ENCODE data around the gene NOTCH1.

The NOTCH1 gene

GRCh38 chr9:136497916-136498695 lies 47.7 kb downstream of the NOTCH1 start:
- no peak for DNase-seq

DNA sequence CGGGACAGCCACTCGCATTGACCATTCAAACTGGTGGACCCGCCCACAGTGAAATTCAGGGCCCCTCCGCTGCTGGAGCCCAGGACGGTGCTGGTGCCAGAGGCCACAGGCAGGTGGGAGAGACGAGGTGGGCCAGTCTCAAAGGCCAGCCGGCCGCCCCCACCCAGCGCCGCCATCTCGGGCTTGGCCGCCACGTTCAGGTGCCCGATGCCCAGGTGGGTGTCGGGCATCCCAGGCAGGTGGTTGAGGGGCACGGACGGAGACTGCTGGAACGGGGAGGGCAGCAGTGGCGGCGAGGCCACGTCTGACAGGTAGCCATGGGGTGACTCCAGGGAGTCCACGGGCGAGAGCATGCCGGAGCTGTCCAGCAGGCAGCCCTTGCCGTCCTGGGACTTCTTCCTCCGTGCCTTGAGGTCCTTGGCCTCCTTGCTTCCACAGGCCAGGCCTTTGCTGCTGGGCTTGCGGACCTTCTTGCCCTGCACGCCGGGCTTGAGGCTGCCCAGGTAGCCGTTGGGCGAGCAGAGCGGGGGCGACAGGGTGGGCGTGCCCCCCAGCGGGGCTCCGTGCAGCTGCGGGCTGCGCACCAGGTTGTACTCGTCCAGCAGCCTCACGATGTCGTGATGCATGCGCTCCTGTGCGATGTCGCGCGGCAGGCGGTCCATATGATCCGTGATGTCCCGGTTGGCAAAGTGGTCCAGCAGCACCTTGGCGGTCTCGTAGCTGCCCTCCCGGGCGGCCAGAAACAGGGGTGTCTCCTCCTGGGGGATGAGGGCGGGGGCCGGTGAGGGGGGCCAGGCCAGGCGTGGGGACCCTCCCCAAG lies 48.8 kb downstream of the NOTCH1 start:
- DNase-seq: no peak

DNA sequence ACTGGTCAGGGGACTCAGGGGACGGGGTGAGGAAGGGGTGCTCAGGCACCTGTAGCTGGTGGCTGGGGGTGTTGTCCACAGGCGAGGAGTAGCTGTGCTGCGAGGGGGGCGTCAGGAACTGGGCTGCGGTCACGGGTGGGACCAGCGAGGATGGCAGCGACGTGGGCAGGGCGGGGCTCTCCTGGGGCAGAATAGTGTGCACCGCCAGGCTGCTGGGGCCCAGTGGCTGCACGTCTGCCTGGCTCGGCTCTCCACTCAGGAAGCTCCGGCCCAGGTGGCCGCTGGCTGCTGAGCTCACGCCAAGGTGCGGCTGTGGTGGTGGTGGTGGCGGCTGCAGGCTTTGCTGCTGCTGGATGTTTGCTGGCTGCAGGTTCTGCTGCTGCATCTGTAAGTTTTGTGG lies 49.7 kb downstream of the NOTCH1 start:
- DNase-seq: no peak

GRCh38 chr9:136495238-136495800 lies 50.5 kb downstream of the NOTCH1 start:
- DNase-seq: no peak

DNA sequence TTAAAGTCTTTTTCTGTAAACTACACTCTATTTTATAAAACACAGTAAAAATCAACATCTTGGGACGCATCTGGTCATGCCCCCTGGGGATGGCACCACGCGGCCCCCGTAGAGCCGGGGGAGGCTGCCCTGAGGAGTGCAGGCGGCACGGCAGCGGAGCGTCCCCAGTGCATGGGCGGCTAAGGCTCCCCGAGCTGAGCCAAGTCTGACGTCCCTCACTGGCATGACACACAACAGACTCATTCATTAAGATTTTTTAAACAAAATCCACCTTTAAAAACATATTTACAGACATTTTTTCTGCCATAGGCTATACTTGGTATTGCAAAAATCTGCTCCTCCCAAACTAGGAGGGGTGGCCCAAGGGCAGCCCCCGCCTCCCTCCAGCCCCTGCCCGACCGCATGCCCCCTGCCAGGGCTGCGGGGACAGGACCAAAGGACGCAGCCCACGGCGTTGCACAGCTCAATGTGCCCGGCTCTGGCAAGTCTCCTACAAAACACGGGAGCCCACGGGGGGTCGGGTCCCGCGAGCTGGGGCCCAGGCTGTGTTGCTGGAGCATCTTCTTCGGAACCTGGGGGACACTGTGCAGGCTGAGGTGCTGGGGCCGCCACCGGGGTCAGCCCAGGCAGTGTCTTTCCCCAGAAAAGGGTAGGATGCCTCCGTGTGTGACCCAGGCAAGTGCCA lies 51.2 kb downstream of the NOTCH1 start:
- DNase-seq: no peak

DNA sequence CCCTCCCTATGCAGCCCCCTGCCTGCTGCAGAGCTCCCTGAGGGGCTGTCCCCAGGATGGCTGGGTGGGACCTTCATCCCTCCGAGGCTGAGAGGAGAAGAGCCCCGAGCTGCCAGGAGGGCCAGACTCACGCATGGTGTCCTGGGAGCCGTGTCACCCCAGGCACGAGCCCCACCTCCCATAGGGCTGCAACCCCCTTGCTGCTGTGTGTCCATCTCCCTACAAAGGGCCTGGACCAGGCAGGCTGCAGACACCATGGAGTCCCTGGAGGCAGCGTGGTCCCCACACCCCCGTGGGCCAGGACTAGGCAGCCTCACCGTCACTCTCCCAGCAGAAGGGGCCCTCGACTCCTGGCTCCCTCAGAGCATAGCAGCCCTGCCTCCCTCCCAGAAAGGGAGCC lies 51.8 kb downstream of the NOTCH1 start:
- DNase-seq: no peak

- no peak for DNase-seq
Observed at GRCh38 chr9:136493567-136493971, 52.3 kb downstream of the NOTCH1 start.

DNA sequence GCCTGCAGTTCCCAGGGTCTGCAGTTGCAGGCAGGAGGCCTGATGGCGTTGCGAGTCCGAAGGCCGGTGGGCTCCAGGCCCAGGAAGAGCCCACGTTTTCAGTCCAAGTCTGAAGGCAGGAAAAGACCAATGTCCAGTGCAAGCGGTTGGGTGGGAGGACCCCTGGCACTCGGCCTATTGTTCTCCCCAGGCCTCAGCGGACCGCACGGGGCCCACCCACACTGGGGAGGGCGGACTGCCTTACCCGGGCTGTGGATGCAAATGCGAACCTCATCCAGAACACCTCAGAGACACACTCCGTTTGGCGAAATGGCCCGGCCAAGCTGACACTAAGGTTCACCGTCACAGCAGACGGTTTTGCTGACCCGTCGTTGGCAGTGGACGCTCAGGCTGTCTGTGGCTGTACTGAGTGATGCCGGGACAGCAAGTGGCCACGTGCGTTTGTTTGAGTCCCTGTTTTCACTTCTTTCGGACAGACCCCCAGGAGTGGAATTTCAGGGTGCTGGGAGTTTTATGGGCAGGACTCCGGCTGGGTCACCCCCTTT lies 52.8 kb downstream of the NOTCH1 start:
- DNase-seq: no peak

DNA sequence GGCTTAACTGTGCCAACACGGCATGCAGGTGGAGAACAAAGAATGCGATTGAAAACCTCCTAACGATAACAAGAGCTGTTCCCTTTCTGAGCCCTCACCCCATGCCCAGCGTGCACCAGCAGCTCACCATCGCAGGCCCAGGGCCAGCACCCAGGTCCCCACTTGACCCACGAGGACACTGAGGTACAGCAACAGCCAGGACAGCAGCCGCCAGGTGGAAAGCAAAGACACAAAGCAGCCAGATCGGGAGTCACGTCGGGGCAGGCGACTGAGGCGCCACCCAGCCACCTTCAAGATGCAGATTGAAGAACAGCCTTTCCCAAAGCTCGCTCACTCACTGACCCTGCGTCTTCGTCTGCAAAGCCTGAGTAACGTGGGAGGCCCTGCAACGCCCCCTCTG lies 56.1 kb downstream of the NOTCH1 start:
- no peak for DNase-seq

DNA sequence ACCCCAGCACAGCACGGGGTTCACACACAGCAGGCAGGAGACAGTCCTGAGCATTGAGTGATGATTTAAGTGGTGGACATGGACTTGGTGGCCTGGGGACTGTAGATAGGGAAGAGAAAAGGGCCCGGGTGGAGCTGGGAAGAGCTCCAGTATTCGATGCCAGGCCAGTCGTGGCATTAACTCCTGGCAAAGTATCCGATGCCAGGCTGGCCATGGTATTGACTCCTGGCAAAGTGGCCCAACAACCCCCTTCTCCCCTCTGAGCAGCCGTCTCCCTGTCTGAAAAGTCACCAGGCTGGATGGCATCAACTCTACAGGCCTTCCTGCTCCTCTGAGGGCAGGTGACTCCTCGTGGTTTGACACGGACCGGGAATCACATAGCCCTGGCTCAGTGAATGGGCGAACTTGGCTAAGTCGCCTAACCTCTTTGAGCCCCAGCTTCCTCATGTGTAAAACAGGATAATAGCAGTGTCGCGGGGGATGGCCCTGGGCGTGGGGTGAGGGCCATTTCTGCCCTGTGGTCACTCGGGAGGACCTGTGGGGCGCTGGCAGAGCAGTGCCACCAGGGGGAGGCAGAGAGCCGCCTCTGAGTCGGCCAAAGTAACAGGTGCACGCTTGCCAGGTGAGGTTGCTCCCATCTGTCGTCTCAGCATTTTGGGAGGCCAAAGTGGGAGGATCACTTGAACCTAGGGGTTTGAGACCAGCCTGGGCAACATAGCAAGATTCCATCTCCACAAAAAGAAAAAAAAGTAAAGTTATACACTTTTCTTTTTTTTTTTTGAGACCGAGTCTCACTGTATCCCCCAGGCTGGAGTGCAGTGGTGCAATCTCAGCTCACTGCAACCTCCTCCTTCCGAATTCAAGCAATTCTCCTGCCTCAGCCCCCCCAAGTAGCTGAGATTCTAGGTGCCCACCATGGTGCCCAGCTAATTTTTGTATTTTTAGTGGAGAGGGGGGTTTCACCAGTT lies 57.3 kb downstream of the NOTCH1 start:
- DNase-seq: peak; percentile 87

GRCh38 chr9:136487672-136488071 lies 58.2 kb downstream of the NOTCH1 start:
- DNase-seq: no peak

- no peak for DNase-seq
Observed at GRCh38 chr9:136486823-136487620, 58.8 kb downstream of the NOTCH1 start.

DNA sequence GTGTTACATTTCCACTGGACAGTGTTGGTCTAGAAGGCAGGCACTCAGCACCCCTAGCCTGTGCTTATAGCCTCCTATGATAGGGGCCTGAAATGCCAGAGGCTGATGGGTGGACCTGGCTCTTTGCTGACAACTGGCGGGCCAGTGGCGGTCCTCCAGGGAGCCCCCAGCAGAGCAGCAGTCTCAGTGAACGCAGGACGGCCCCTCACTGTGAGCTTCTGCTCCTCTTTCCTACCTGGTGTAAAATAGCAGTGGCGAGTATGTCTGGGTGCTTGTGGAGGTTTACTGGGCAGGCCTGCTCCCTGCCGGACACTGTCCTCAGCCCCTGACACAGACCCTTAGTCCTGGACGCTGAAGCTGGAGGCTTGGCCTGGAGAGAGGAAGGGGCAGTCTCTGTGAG lies 59.7 kb downstream of the NOTCH1 start:
- no peak for DNase-seq

DNA sequence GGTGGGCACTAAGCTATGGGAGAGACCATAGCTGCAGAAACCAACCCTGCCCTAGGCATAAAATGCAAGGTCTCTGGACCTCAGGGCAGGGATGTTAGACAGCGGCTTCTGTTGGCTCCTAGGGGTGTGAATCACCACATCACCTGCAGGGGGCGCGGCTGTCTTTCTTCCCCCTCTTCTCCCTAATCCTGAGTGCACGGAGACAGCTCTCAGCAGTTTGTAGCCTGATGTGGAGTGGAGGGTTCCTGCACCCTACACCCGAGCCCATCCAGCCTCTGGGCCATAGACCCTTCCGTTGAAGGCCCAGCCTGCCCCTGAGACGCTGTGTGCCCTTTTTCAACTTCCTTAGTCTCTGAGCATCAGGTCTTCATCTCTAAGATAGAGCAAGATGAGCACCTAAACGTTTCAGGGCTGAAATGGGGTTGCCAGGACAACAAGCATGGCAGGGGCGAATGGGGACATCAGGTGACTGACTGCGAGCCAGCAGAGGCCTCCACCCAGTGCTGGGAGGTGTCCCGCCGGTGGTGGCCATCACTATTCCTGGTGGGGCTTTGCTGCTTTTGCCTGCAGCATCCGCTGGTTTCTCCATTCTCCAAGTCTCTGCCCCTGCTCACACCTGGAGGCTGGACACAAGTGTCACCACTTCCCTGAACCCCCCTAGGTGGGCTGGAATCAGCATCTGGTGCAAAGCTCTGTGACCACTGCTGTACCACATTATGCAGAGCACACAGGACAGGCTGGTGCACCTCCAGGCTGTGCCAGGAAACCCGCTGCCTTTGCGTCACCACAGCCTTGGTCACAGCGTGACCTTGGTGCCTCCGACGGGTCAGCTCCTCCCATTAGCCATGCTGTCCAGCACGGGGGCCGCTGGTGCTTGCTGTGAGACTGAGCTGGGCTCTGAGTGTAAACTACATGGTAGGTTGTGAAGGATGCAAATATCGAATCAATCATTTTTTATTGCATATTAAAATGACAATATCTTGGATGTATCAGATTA lies 60.5 kb downstream of the NOTCH1 start:
- peak; percentile 92 for DNase-seq

DNA sequence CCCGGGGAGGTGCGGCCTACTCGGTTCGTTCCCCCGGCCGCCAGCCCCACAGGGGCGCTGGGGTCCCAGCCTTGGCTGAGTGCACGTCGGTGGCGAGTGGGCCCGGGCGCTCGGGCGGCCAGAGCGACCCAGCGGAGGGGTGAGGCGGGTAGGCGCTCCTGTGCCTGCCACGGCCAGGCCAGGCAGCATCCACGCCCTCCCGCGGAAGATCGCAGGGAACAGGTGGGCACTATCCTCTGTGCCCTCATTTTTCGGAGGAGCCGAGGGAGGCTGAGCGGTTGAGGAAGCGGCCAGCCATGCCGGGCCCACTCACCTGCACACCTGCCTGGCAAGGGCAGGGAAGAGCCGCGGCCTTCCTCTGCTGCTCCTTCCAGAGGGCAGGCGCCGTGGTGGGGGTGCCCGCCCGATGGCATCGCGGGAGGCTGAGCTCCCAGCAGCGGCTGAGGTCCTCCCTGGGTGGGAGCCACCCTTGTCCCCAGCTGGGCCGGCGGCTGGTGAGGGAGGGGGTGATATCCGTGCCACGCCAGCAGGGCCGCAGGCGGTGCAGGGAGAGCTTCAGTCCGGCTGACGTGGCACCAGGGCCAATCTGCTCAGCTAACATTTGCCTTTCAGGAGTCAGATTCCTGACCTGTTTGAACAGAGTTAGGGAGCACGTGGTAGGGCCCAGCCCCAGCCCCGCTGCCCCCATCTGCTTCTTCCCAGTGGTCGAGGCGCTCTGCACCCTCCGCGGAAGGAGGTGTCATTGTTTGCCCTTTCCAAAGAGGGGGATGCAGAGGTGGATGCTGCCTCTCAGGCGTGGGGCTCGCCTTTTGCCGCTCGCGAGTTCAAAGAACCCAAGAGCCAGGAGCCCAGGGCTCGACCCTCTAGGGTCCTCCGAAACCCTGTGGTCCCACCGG lies 61.4 kb downstream of the NOTCH1 start:
- DNase-seq: no peak

DNA sequence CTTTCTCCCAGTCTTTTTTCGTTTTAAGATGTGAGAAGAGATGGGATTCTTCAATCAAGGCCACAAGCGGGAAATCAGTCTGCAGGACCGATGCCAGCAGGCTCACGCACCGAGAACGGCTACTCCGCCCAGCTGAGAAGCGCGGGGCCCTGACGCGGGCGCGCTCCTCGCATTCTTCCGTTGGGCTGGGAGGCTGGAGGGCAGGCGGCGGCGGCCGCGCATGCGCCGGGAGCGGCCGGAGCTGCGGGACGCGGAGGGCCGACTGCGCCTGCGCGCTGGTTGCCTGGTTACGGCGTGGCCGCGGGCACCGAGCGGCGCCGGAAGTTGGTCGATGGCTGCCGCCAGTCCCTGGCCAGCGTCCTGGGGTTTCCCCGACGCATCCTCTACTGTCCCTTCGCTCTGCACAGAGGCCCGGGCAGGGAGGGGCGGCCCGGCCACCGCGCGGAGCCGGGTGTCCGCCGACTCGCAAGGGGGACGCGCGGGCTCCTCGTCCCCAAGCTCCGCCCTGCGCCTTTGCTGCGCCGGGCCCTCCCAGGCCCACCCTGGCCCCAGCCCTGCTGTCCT lies 62.2 kb downstream of the NOTCH1 start:
- DNase-seq: peak; percentile 97

GRCh38 chr9:136482793-136483588 lies 62.9 kb downstream of the NOTCH1 start, which contains the start of gene SEC16A:
TSS of gene SEC16A (minus strand) at chr9:136483040. CDS start at chr9:136477615, 5,425 bp downstream.
- peak; percentile 100 for DNase-seq
